Osteocyte (in vitro differentiated cells): ENCODE measurements around the gene UTP4. TPM values are rescaled to one million over a fixed set of nuclear protein-coding genes. Genes with fewer than 3 reads are reported as not detected.

Experiments
- DNase-seq: peaks from one replicate; pipeline ENCODE4 v3.0.0; 2021; ENCODE audit warnings: mixed read lengths; ENCODE audit not compliant: unreplicated experiment; ENCODE audit errors: extremely low spot score
- H3K27ac Mint-ChIP-seq: one replicate; pipeline ENCODE4 v1.8.0; 2021; ENCODE audit warnings: mild to moderate bottlenecking, mixed read lengths; ENCODE audit not compliant: unreplicated experiment
- H3K27me3 Mint-ChIP-seq: one replicate; pipeline ENCODE4 v1.8.0; 2021; ENCODE audit warnings: mixed read lengths; ENCODE audit not compliant: unreplicated experiment
- H3K36me3 Mint-ChIP-seq: one replicate; pipeline ENCODE4 v1.8.0; 2021; ENCODE audit warnings: mixed read lengths; ENCODE audit not compliant: unreplicated experiment
- H3K4me1 Mint-ChIP-seq: one replicate; pipeline ENCODE4 v1.8.0; 2021; ENCODE audit warnings: mixed read lengths; ENCODE audit not compliant: unreplicated experiment
- H3K4me3 Mint-ChIP-seq: one replicate; pipeline ENCODE4 v1.8.0; 2021; ENCODE audit warnings: mild to moderate bottlenecking, moderate library complexity, mixed read lengths; ENCODE audit not compliant: unreplicated experiment
- H3K9me3 Mint-ChIP-seq: one replicate; pipeline ENCODE4 v1.8.0; 2021; ENCODE audit warnings: mixed read lengths; ENCODE audit not compliant: unreplicated experiment
- CTCF ChIP-seq: fragments of 200-600 bp; sonication (generic); IDR thresholded peaks from 2 replicates; pipeline ENCODE4 v1.5.0; 2021; ENCODE audit warnings: antibody characterized with exemption, mild to moderate bottlenecking, moderate library complexity
- total RNA-seq: library from RNA; stranded (reverse); gene quantifications from 2 replicates; pipeline ENCODE4 v1.2.1, GENCODE V29; 2021

UTP4 gene
- total RNA-seq, 1 donor from 2014 or later = 41.8 TPM

GRCh38 chr16:69114976-69115355 lies 17.5 kb upstream of the UTP4 start:
- no peaks in the 10 kb centered on the region for H3K9me3 Mint-ChIP-seq
- no peak overlapping the region for H3K27ac Mint-ChIP-seq
- peaks cover 22% of the 10 kb centered on the region for H3K36me3 Mint-ChIP-seq
- H3K4me1 Mint-ChIP-seq = no peaks in the 10 kb centered on the region
- TF ChIP-seq CTCF = no peak
- no peak overlapping the region for H3K4me3 Mint-ChIP-seq
- no peaks in the 10 kb centered on the region for H3K27me3 Mint-ChIP-seq
- DNase-seq = no peak

- H3K27ac Mint-ChIP-seq = no peak overlapping the region
- DNase-seq = no peak
- H3K4me3 Mint-ChIP-seq = no peak overlapping the region
- peaks cover 22% of the 10 kb centered on the region for H3K36me3 Mint-ChIP-seq
- no peaks in the 10 kb centered on the region for H3K27me3 Mint-ChIP-seq
- TF ChIP-seq CTCF = no peak
- H3K4me1 Mint-ChIP-seq = no peaks in the 10 kb centered on the region
- H3K9me3 Mint-ChIP-seq = no peaks in the 10 kb centered on the region
Measured at GRCh38 chr16:69115361-69115760, 17.1 kb upstream of the UTP4 start.

- peaks cover 26% of the 10 kb centered on the region for H3K36me3 Mint-ChIP-seq
- TF ChIP-seq CTCF = no peak
Measured at GRCh38 chr16:69115837-69116236, 16.6 kb upstream of the UTP4 start.

GRCh38 chr16:69116256-69116875 lies 16.1 kb upstream of the UTP4 start:
- TF ChIP-seq CTCF = no peak
- peaks cover 31% of the 10 kb centered on the region for H3K36me3 Mint-ChIP-seq
- no peaks in the 10 kb centered on the region for H3K4me1 Mint-ChIP-seq
- no peak overlapping the region for H3K4me3 Mint-ChIP-seq
- DNase-seq = no peak
- H3K27me3 Mint-ChIP-seq = no peaks in the 10 kb centered on the region
- no peak overlapping the region for H3K27ac Mint-ChIP-seq
- H3K9me3 Mint-ChIP-seq = no peaks in the 10 kb centered on the region

More at GRCh38 chr16:69115837-69116236, 16.6 kb upstream of the UTP4 start:
- no peak for DNase-seq
- H3K4me1 Mint-ChIP-seq = no peaks in the 10 kb centered on the region
- H3K27ac Mint-ChIP-seq = no peak overlapping the region
- no peaks in the 10 kb centered on the region for H3K9me3 Mint-ChIP-seq
- no peak overlapping the region for H3K4me3 Mint-ChIP-seq
- H3K27me3 Mint-ChIP-seq = no peaks in the 10 kb centered on the region

GRCh38 chr16:69116906-69117305 lies 15.5 kb upstream of the UTP4 start:
- H3K27me3 Mint-ChIP-seq = no peaks in the 10 kb centered on the region
- H3K9me3 Mint-ChIP-seq = no peaks in the 10 kb centered on the region
- no peak for DNase-seq
- no peaks in the 10 kb centered on the region for H3K4me1 Mint-ChIP-seq
- H3K27ac Mint-ChIP-seq = no peak overlapping the region
- no peak overlapping the region for H3K4me3 Mint-ChIP-seq
- TF ChIP-seq CTCF = no peak
- H3K36me3 Mint-ChIP-seq = peaks cover 31% of the 10 kb centered on the region
